RWPE1 (cell line): Measurements from ENCODE around the gene CLVS2.

Source experiments
- CTCF ChIA-PET: fragments of 350-600 bp; sonication (Branson Sonifier 250); formaldehyde crosslinking; extraction: SDS; loops from one replicate; lab custom pipeline; 2021; lab: Yijun Ruan, JAX
- POLR2A ChIA-PET: fragments of 400-600 bp; formaldehyde crosslinking; extraction: SDS; loops from one replicate; lab custom pipeline; 2020; ENCODE audit warnings: antibody characterized with exemption; ENCODE audit not compliant: low non-redundant PET; lab: Yijun Ruan, JAX
- DNase-seq: peaks from one replicate; pipeline ENCODE4 v3.0.0; 2012; ENCODE audit warnings: low spot score
- H3K27ac ChIP-seq: fragments of 450-650 bp; 2 replicates; pipeline ENCODE4 v1.5.1; 2017
- CTCF ChIP-seq: fragments of 450-650 bp; conservative IDR thresholded peaks from 2 replicates; pipeline ENCODE4 v1.5.1; 2017; ENCODE audit warnings: low read depth, mild to moderate bottlenecking

Gene CLVS2

GRCh38 chr6:122977180-122977579 lies 18.9 kb upstream of the CLVS2 start:
- no peak for TF ChIP-seq CTCF
- no peak for DNase-seq
- no peak overlapping the region for H3K27ac ChIP-seq
- ChIA-PET POLR2A (no interaction called here), CTCF (no interaction called here)

- ChIA-PET POLR2A (no interaction called here), CTCF (no interaction called here)
- DNase-seq, result no peak
- TF ChIP-seq CTCF, result no peak
- no peak overlapping the region for H3K27ac ChIP-seq
These were observed 11.6 kb upstream of the CLVS2 start for GRCh38 chr6:122984393-122984792.

GRCh38 chr6:122994256-122994655 lies 1.8 kb upstream of the CLVS2 start:
- DNase-seq, result no peak
- ChIA-PET CTCF (interaction anchor here (0.6 kb wide), 1 partner anchor 263 kb away, joined by 5 read pairs; no protein-coding TSS in a partner anchor), POLR2A (no interaction called here)
- no peak overlapping the region for H3K27ac ChIP-seq
- TF ChIP-seq CTCF, result no peak

- no peak for TF ChIP-seq CTCF
- ChIA-PET POLR2A (no interaction called here), CTCF (no interaction called here)
- H3K27ac ChIP-seq, result no peak overlapping the region
- no peak for DNase-seq
These were observed 915 bp downstream of the CLVS2 start for GRCh38 chr6:122996794-122997505.

GRCh38 chr6:122997541-122998150 lies 1.6 kb downstream of the CLVS2 start:
- CTCF ChIA-PET, result no interaction called here
- TF ChIP-seq CTCF, result no peak
- no peak overlapping the region for H3K27ac ChIP-seq
- DNase-seq, result no peak
- POLR2A ChIA-PET, result no interaction called here

- DNase-seq, result no peak
- no peak for TF ChIP-seq CTCF
- ChIA-PET POLR2A (no interaction called here), CTCF (no interaction called here)
- no peak overlapping the region for H3K27ac ChIP-seq
These were observed 2.5 kb downstream of the CLVS2 start for GRCh38 chr6:122998403-122998975.
